ENCODE measurements around the gene COMMD10.

- TF ChIP-seq CTCF (IDR thresholded peaks at IDR 0.05; ENCODE audit: low read depth, low read length): no peak
- TF ChIP-seq POLR2A (IDR thresholded peaks at IDR 0.05; ENCODE audit: extremely low read depth, insufficient read length): no peak
- TF ChIP-seq MYC (IDR thresholded peaks at IDR 0.05; ENCODE audit: low read depth, low read length): no peak
Observed at GRCh38 chr5:116308391-116308790, 223.6 kb downstream of the COMMD10 start.
